Stimulated activated CD8-positive, alpha-beta memory T cell treated with anti-CD3 and anti-CD28 coated beads, Interleukin-12 subunit alpha, Interleukin-12 subunit beta, amount 100 ng/mL, for 4 hours (primary cell): ENCODE measurements around the gene ZNF526.

Experiments
- DNase-seq: peaks from one replicate; pipeline ENCODE4 v3.0.0-alpha.2; 2020; ENCODE audit warnings: low read depth

ZNF526 gene

DNA sequence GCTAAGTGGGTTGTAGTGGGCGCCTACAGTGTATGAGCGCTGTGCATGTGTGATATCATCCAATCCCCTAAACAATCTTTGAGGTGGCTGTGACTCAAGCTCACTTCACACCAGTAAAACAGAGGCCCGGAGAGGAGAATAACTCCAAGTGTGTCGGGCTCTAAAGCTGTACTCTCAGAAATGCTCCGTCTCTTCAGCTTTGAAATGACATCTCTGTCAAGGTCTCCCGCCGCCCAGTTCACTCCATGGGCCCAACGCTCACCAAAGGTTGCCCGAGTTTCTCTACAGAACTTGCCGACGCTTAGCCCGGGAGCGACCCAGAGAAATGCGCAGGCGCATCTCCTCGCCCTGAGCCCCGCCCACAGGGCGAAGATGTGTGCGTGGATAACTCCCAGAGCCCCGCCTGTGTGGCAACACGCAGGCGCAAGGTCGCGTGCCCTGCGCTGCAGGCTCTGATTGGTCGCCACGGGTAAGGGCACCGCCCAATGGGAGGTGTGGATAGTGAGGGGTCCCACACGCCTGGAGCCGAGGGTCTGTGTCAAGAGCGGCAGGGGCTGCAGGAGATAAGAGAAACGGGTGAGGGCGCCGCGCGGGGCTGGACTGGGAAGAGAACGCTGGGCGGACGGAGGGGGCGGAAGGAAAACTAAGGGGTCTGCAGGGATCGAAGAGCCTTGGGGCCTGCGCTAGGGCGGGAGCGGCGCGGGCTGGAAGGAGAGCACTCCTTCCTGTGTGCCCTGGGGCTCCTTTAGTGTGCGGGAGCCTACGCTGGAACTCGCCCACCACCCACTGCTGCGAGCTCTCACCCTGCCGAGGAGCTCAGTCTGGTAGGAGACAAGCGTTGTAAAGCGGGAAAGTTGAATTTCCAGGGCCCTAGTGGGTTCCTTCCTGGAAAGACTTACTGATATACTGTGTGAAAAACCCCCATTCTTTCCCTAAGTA is at the start of gene ZNF526:
ZNF526 (plus strand) TSS at position 501 of the 939 bp plus-strand sequence. CDS start 4,092 bp downstream, outside the sequence.
- DNase-seq = peak; percentile 94

- no peak for DNase-seq
These were observed 49.4 kb upstream of the ZNF526 start for GRCh38 chr19:42170715-42171114.

- DNase-seq = no peak
These were observed 47.9 kb upstream of the ZNF526 start for GRCh38 chr19:42172261-42172660.

DNA sequence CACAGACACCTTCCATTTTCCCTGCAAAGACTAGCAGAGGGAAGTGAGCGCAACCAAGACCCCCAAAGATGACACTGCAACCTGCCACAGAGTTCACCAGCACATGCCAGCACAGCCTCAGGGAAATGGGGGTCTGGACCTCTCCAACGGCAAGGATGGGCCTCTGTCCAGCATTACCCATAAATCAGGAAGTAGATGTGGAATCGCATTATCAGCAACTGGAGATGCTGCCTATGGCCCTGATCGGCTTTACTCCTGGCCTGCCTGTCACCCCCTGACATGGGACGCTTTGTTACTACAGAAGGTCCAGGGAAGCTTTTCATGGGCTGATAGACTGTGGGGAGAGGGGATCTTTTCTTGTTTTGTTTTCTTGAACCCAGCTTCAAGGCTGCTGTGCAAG is 46.4 kb upstream of the ZNF526 start:
- DNase-seq = no peak

DNA sequence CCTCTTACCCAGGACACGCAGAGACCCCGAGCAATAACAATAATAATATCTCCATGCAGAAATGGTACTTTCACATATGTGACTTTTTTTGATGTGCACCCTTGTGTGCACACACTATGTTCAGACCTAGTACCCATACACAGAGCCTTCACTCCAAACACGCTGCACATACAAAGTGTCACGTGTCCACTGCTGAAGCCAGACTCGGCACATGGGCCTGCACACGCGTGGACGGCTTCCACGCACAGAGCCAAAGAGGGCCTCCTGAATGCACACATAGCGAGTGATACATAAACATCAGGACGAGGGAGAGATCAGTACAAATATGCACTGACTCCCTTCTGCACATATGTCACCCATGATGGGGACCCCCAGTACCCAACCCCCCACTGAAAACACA is 45.9 kb upstream of the ZNF526 start:
- DNase-seq = no peak

GRCh38 chr19:42174958-42175734 is 45.0 kb upstream of the ZNF526 start:
- DNase-seq = no peak

GRCh38 chr19:42175952-42176648 is 44.0 kb upstream of the ZNF526 start:
- DNase-seq = no peak

GRCh38 chr19:42176649-42176989 is 43.5 kb upstream of the ZNF526 start:
- no peak for DNase-seq

DNA sequence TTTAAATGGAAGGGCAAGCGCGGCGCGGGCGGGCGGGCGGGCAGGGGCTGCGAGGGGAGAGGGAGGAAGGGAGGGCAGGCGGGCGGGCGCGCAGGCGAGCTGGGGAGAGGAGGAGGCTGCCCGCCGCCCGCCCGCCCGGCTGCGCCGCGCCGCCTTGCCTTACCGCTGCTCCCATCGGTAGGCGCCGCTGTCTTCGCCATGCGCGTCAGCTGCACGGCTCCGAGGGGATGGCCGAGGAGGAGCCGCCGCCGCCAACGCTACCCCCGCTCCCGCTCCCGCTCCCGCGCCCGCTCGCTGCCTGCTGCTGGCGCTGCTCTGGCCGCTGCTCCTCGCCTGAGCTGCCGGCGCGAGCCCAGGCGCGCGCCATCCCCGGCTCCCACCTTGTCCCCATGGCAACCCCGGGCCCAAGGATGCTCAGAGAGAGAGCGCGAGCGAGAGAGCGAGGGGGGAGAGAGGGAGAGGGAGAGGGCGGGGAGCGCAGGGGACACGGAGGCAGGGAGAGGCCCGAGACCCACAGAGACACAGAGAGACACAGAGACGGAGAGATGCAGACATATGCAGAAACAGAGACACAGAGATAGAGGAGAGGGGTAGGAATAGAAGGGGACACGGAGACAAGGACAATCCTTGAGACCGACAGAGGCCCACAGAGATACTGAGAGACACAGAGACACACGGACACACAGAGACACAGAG is 43.0 kb upstream of the ZNF526 start:
- DNase-seq = peak; percentile 63

DNA sequence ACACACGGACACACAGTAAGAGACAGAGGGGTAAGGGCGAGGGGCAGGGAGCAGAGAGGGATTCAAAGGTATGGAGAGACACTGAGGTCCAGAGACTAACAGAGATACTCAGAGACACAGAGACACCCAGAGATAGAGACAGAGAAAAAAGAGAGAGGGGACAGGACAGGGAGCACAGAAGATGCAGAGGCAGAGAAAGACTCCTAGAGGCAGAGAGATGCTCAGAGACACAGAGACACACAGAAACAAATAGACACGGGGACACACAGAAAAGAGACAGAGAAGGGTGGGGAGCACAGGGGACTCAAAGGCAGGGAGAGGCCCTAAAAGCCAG is 42.5 kb upstream of the ZNF526 start:
- no peak for DNase-seq

- DNase-seq = no peak
These were observed 41.1 kb upstream of the ZNF526 start for GRCh38 chr19:42178791-42179674.

DNA sequence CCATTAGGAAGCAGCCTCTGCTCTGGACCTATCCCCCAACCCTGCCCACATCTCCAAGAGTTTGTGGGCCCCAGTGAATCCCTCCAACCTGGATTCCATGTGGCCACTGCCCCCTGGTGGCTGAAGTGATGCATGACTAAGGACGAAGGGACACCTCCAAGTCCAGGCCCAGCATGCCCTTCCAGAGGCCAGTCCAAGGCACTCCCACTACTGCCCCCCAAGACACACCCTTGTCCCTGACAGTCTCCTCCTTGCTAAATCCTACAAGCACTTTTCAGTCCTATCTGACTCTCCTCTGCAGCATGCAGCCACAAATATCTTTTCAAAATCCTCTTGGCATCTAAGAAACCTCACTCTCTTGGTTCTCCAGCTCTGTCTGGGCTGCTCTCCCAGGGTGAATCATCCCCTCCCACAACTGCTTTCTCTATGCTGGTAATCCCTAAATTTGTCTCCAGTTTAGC is 35.7 kb upstream of the ZNF526 start:
- DNase-seq = peak; percentile 42

- no peak for DNase-seq
These were observed 34.8 kb upstream of the ZNF526 start for GRCh38 chr19:42185277-42185676.

DNA sequence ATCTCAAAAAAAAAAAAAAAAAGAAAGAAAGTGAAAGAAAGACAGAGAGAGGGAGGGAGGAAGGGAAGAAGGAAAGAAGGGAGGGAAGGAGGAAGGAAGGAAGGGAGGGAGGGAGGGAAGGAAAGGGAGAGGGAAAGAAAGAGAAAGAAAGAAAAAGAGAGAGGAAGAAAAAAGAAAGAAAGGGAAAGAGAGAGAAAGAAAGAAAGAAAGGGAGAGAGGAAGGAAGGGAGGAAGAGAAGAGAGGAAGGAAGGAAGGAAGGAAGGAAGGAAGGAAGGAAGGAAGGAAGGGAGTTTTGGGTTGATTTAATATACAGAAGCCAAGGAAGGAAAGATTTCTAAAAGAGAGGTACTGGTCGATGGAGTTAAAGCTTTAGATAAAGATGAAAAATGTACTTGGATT is 31.4 kb upstream of the ZNF526 start:
- DNase-seq = no peak

DNA sequence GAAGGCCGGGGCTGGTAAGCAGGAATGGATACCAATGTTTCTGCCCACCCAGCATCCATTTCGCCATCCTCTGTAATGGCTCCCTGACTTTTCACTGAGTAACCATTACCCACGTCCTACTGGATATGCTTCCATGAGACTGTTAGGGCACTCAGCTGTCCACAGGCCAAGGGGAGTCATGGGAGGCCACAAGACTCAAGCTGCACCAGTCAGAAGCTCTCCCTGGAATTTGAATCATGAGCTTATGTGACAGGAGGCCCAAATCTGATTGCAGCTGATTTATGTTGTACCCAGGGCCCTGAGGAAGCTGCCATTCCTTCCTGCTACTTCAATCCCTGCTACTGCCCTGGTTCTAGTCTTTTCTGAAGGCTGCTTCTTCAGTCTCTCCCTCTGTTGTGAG is 31.0 kb upstream of the ZNF526 start:
- no peak for DNase-seq

DNA sequence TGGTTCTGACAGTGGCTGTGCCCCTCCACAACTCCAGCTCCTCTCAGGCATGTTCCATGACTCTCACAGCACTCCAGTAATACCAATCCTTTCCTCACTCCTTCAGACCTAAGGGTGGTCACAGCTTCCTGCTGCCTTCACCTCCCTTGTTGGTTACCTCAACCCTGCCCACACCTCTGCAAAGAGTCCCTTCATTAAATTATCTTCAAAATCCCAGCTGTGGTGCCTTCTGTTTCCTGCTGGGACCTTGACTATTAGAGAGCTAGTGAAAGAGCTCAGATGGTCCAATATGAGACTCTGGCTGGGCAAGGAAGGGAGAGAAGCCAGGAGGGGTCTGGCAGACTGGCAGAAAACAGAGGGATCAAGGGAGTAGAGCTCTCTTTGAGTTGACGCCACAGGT is 28.8 kb upstream of the ZNF526 start:
- no peak for DNase-seq

GRCh38 chr19:42191855-42192254 is 28.3 kb upstream of the ZNF526 start:
- no peak for DNase-seq

DNA sequence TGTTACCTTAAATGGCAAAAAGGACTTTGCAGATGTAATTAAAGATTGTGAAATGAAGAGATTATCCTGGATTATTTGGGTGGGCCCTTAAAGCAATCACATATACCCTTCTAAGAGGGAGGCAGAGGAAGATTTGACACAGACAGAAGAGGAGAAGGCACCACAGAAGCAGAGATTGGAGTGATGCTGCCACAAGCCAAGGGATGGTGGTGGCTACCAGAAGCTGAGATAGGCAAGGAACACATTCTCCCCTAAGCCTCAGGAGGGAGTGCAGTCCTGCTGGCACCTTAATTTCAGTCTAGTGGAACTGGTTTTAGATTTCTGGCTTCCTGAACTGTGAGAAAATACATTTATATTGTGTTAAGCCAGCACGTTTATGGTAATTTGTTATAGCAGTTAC is 26.8 kb upstream of the ZNF526 start:
- no peak for DNase-seq

DNA sequence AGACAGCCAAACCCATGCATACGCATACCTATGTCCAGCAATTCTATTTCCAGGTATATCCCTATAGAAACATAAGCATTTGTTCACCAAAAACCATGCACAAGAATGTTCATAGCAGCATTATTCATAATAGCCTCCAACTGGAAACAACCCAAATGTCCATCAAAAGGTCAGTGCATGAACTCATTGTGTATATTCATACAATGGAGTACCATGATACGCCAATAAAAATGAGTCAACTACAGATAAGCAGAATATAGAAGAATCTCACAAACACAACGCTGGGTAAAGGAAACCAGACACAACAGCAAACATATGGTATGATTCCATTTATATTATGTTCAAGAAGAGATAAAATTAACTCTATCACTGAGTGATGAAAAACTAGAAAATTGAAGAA is 26.4 kb upstream of the ZNF526 start:
- no peak for DNase-seq

DNA sequence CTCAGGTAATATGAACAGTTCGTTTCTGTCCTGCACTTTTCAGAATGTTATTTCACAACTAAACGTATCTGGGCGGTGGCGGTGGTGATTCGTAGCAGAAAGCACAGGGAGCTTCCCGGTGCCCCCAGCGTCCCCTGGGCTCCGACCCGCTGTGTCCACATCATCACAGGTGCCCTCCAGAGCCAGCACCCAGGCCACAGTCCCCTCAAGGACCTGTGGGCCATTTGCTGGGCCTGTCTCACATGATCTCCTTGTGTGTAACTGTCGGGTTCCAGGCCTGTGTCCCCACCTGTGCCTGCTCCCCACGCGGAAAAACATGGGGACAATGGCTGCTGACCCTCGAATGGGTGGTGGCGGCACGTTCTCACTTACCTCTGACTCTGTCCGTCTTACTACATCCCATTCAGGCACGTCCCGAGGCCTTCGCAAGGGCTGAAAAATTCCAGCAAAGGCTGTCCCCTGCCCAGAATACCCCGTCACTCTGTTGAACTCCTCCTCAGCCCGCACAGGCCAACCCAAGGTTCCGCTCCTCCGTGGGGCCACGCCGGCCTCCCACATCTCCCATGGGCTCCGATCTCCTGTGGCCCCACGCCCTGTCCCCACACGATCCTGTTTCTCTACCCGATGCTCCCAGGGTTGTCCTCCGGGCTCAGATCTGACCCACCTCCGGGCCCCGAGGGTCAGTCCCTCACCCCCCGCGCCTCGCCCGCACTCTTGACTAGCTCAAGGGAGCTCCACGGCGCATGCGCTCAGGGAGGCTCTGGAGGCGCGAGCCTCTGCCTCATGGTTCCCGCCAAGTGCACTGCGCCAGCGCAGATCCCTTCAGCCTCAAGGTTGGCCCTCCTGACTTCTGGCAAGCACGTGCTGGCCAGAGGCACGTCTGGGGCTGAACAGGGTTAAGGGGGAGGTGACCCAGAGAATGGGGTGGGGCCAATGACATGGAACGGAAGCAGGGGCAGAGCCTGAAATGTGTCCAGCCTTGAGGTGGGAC is 23.8 kb upstream of the ZNF526 start:
- no peak for DNase-seq
